ENCODE data around the gene ADARB2.

DNA sequence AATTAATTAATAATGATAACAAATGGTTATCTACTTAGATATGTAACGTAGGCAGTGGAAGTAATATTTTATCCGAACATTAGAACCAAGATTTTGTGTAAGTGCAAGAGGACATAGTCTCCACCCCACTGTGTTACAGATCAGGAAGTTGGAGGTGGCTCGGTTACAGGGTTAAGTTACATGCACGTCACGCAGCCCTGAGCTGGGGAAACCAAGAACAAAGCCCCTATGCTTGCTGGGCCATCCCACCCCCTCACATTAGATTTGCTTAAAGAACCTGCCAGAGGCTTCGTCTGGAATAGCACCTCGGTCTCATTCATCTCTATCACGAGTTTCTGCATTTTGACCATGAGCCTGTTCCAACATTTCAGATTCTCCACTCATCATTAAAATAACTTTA, 214.1 kb downstream of the ADARB2 start:
- TF ChIP-seq CTCF (IDR thresholded peaks at IDR 0.05) = no peak
- no peak for TF ChIP-seq POLR2A (IDR thresholded peaks at IDR 0.05)

Measured in Peyer's patch (tissue), 4 donors.